A549 (cell line): ENCODE data around the gene STIM2. TPM values are rescaled to one million over a fixed set of nuclear protein-coding genes. Genes with fewer than 3 reads are reported as not detected.

ENCODE experiments used
- ATAC-seq, 2 experiments: fragments of 200-7000 bp in 1 of 2; fragments of >200 bp in 1 of 2; cut with Nextera tagmentation in 1 of 2; cut with Tn5 transposase in 1 of 2; 3 replicates each; pipeline versions ENCODE4 v1.8.0 to v1.9.1; 2018 to 2020; ENCODE audit warnings: mild to moderate bottlenecking in 1 of 2, moderate library complexity in 1 of 2
- CTCF ChIA-PET: fragments of 300-600 bp; sonication (Branson Sonifier 250); formaldehyde crosslinking; extraction: SDS; loops from one replicate; lab custom pipeline; 2021; ENCODE audit warnings: antibody characterized with exemption, inconsistent platforms; lab: Yijun Ruan, JAX
- POLR2A ChIA-PET: fragments of 350-600 bp; formaldehyde crosslinking; extraction: SDS; loops from one replicate; lab custom pipeline; 2021; ENCODE audit warnings: antibody characterized with exemption, inconsistent platforms; lab: Yijun Ruan, JAX
- DNase-seq, 2 experiments: peaks; one replicate each; pipeline versions ENCODE4 v3.0.0 to v3.0.0-alpha.2; 2011 to 2016; ENCODE audit warnings: low read depth in 1 of 2, low spot score in 1 of 2
- FAIRE-seq: peaks from 2 replicates; lab custom pipeline; 2011; peaks lifted over from hg19 to GRCh38; lab: Jason Lieb, UNC
- H3K27ac ChIP-seq, 2 experiments: fragments of >200 bp; sonication (Bioruptor Twin); formaldehyde crosslinking; 3 replicates each; pipeline ENCODE4 v1.5.1; 2016 to 2017
- H3K4me1 ChIP-seq: fragments of >200 bp; sonication (Bioruptor Twin); formaldehyde crosslinking; 3 replicates; pipeline ENCODE4 v1.6.1; 2016
- H3K4me2 ChIP-seq: fragments of >200 bp; sonication (Bioruptor Twin); formaldehyde crosslinking; 3 replicates; pipeline ENCODE4 v1.6.1; 2016
- H3K4me3 ChIP-seq: fragments of >200 bp; sonication (Bioruptor Twin); formaldehyde crosslinking; 3 replicates; pipeline ENCODE4 v1.5.1; 2016
- H3K9me3 ChIP-seq: fragments of >200 bp; sonication (Bioruptor Twin); formaldehyde crosslinking; 3 replicates; pipeline ENCODE4 v1.6.1; 2016
- CEBPB ChIP-seq, 2 experiments: fragments of >200 bp in 1 of 2; sonication (Bioruptor Twin) in 1 of 2; formaldehyde crosslinking in 1 of 2; IDR thresholded peaks; 2 replicates each; pipeline ENCODE4 v1.6.1; 2012 to 2016
- EHMT2 ChIP-seq: fragments of 200-600 bp; sonication (generic); IDR thresholded peaks from 2 replicates; pipeline ENCODE4 v1.6.1; 2016; ENCODE audit warnings: antibody characterized with exemption, low read depth, mild to moderate bottlenecking, moderate library complexity
- ESRRA ChIP-seq: fragments of 150-350 bp; IDR thresholded peaks from 2 replicates; pipeline ENCODE4 v1.6.1; 2014; ENCODE audit warnings: mild to moderate bottlenecking, low read length, borderline replicate concordance
- GATA3 ChIP-seq: IDR thresholded peaks from 2 replicates; pipeline ENCODE4 v1.6.1; 2012; ENCODE audit warnings: borderline replicate concordance
- HDAC2 ChIP-seq: fragments of 200-600 bp; sonication (generic); IDR thresholded peaks from 2 replicates; pipeline ENCODE4 v1.6.1; 2016
- HOXB5 ChIP-seq: fragments of 250-450 bp; sonication (Bioruptor Pico); IDR thresholded peaks from 2 replicates; pipeline ENCODE4 v1.5.0; 2020; ENCODE audit warnings: mild to moderate bottlenecking, moderate library complexity
- JUNB ChIP-seq: fragments of >200 bp; sonication (Bioruptor Twin); formaldehyde crosslinking; IDR thresholded peaks from 2 replicates; pipeline ENCODE4 v1.6.1; 2016
- KDM1A ChIP-seq: fragments of 200-600 bp; sonication (generic); IDR thresholded peaks from 2 replicates; pipeline ENCODE4 v1.6.1; 2016; ENCODE audit warnings: low read depth, mild to moderate bottlenecking
- MAFK ChIP-seq: fragments of 450-650 bp; IDR thresholded peaks from 2 replicates; pipeline ENCODE4 v1.6.1; 2014; ENCODE audit not compliant: partially characterized antibody
- RCOR1 ChIP-seq: fragments of 150-350 bp; IDR thresholded peaks from 2 replicates; pipeline ENCODE4 v1.6.1; 2014; ENCODE audit warnings: antibody characterized with exemption, low read length, low read depth
- RNF2 ChIP-seq: fragments of 200-600 bp; sonication (generic); IDR thresholded peaks from 2 replicates; pipeline ENCODE4 v1.6.1; 2016; ENCODE audit warnings: low read depth, mild to moderate bottlenecking, antibody characterized with exemption, moderate library complexity, borderline replicate concordance
- ZC3H11A ChIP-seq: fragments of 450-650 bp; IDR thresholded peaks from 2 replicates; pipeline ENCODE4 v1.6.1; 2014; ENCODE audit warnings: antibody characterized with exemption, mild to moderate bottlenecking
- WGBS: methylation state at CpG from one replicate; pipeline ENCODE4 v1.1.6; 2017; ENCODE audit errors: missing lambda C conversion rate; 5-methylcytosine and 5-hydroxymethylcytosine counted together
- polyA plus RNA-seq, 4 experiments: library from polyadenylated mRNA; depleted of rRNA in 3 of 4; stranded (reverse); fragments of >200 nt; fragmentation: RNase III in 1 of 4; extraction: RNeasy Plus Mini Kit Qiagen cat#74134 plus additional on column Dnase treatment in 1 of 4; gene quantifications; 2 replicates in 3 of 4; 3 replicates in 1 of 4; pipeline ENCODE4 v1.2.3, GENCODE V29; 2011 to 2017
- TF ChIP-seq, protein P1 (sequence below): fragments of >200 bp; sonication (Bioruptor Twin); formaldehyde crosslinking; IDR thresholded peaks from 3 replicates; pipeline ENCODE4 v1.6.1; 2016
- TF ChIP-seq, protein P2 (sequence below): fragments of 450-650 bp; IDR thresholded peaks from 2 replicates; pipeline ENCODE4 v1.6.1; 2014; ENCODE audit warnings: antibody characterized with exemption
- TF ChIP-seq, protein P3 (sequence below): fragments of 250-450 bp; sonication (Bioruptor Pico); IDR thresholded peaks from 2 replicates; pipeline ENCODE4 v1.5.0; 2020; ENCODE audit warnings: low read depth, mild to moderate bottlenecking, moderate library complexity
- TF ChIP-seq, protein P4 (sequence below): fragments of 200-600 bp; sonication (generic); IDR thresholded peaks from 2 replicates; pipeline ENCODE4 v1.6.1; 2016; ENCODE audit warnings: antibody characterized with exemption, mild to moderate bottlenecking, moderate library complexity

The STIM2 gene
- polyA plus RNA-seq, 2 of the 4 experiments (the other 2 are of a cell fraction): 13.6 to 20.6 TPM

DNA sequence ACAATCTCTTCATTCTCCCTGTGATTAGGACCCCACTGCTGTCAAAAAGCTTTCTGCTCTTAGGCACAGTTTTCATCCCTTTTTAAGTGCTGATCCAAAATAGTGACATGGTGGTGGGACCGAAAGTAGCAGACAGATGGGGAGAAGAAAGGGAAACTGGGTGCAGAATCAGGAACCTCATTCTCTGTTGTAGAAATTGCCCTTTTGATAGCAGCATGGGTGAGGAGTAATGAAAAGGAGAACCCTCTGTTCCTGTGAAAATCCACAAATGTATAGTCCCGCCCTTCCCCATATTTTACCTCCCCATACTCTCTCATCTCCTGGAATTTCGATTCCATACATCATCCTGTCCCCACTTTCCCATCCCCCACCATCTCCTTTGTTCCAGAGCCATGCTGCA lies 126.5 kb downstream of the STIM2 start:
- ChIA-PET CTCF (interaction anchor here (1.1 kb wide), 1 partner anchor 23 kb away, joined by 3 read pairs; no protein-coding TSS in a partner anchor), POLR2A (no interaction called here)
- H3K4me1 ChIP-seq: peaks cover 10% of the 10 kb centered on the region; the same call in 2 of the 3 replicates
- WGBS: 94% methylated on average over 3 of the region's 3 CpGs
- DNase-seq (no peak), ATAC-seq (no peak), FAIRE-seq (no peak)
- TF ChIP-seq RCOR1 (no peak), RNF2 (no peak), ESRRA (no peak), GATA3 (no peak), CEBPB (IDR thresholded peaks at IDR 0.05) (no peak), JUNB (no peak), KDM1A (no peak)
- TF ChIP-seq, protein P1, sequence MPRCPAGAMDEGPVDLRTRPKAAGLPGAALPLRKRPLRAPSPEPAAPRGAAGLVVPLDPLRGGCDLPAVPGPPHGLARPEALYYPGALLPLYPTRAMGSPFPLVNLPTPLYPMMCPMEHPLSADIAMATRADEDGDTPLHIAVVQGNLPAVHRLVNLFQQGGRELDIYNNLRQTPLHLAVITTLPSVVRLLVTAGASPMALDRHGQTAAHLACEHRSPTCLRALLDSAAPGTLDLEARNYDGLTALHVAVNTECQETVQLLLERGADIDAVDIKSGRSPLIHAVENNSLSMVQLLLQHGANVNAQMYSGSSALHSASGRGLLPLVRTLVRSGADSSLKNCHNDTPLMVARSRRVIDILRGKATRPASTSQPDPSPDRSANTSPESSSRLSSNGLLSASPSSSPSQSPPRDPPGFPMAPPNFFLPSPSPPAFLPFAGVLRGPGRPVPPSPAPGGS: no peak
- TF ChIP-seq, protein P2, sequence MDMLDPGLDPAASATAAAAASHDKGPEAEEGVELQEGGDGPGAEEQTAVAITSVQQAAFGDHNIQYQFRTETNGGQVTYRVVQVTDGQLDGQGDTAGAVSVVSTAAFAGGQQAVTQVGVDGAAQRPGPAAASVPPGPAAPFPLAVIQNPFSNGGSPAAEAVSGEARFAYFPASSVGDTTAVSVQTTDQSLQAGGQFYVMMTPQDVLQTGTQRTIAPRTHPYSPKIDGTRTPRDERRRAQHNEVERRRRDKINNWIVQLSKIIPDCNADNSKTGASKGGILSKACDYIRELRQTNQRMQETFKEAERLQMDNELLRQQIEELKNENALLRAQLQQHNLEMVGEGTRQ: no peak
- TF ChIP-seq, protein P3, sequence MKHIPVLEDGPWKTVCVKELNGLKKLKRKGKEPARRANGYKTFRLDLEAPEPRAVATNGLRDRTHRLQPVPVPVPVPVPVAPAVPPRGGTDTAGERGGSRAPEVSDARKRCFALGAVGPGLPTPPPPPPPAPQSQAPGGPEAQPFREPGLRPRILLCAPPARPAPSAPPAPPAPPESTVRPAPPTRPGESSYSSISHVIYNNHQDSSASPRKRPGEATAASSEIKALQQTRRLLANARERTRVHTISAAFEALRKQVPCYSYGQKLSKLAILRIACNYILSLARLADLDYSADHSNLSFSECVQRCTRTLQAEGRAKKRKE (CRISPR knock-in tag): no peak
- TF ChIP-seq, protein P4, sequence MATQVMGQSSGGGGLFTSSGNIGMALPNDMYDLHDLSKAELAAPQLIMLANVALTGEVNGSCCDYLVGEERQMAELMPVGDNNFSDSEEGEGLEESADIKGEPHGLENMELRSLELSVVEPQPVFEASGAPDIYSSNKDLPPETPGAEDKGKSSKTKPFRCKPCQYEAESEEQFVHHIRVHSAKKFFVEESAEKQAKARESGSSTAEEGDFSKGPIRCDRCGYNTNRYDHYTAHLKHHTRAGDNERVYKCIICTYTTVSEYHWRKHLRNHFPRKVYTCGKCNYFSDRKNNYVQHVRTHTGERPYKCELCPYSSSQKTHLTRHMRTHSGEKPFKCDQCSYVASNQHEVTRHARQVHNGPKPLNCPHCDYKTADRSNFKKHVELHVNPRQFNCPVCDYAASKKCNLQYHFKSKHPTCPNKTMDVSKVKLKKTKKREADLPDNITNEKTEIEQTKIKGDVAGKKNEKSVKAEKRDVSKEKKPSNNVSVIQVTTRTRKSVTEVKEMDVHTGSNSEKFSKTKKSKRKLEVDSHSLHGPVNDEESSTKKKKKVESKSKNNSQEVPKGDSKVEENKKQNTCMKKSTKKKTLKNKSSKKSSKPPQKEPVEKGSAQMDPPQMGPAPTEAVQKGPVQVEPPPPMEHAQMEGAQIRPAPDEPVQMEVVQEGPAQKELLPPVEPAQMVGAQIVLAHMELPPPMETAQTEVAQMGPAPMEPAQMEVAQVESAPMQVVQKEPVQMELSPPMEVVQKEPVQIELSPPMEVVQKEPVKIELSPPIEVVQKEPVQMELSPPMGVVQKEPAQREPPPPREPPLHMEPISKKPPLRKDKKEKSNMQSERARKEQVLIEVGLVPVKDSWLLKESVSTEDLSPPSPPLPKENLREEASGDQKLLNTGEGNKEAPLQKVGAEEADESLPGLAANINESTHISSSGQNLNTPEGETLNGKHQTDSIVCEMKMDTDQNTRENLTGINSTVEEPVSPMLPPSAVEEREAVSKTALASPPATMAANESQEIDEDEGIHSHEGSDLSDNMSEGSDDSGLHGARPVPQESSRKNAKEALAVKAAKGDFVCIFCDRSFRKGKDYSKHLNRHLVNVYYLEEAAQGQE: no peak
- H3K27ac ChIP-seq: no peak overlapping the region
- no peaks in the 10 kb centered on the region for H3K9me3 ChIP-seq
- H3K4me2 ChIP-seq: no peak overlapping the region
- H3K4me3 ChIP-seq: no peak overlapping the region

DNA sequence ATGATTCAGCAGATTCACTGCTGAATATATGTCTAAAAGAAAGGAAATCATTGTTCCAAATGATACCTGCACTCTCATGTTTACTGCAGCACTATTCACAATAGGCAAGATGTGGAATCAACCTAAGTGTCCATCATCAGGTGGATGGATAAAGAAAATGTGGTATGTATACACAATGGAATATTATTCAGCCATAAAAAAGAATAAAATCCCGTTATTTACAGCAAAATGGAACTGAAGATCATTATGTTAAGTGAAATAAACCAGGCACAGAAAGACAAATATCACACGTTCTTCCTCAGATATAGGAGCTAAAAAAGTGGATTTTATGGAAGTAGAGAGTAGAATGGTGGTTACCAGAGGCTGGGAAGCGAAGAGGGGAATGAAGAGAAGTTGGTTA lies 130.4 kb downstream of the STIM2 start:
- POLR2A ChIA-PET: no interaction called here
- no peak for ATAC-seq
- CTCF ChIA-PET: no interaction called here
- DNase-seq: no peak
- Histone ChIP-seq H3K4me3 (no peak overlapping the region), H3K27ac (no peak overlapping the region), H3K4me2 (no peak overlapping the region), H3K9me3 (no peaks in the 10 kb centered on the region), H3K4me1 (no peaks in the 10 kb centered on the region)
- TF ChIP-seq KDM1A: no peak
- TF ChIP-seq EHMT2: no peak
- TF ChIP-seq CEBPB (IDR thresholded peaks at IDR 0.05): no peak
- no peak for TF ChIP-seq MAFK
- TF ChIP-seq HDAC2: no peak
- no peak for TF ChIP-seq HOXB5 (CRISPR knock-in tag)
- no peak for TF ChIP-seq RNF2
- no peak for TF ChIP-seq ZC3H11A
- TF ChIP-seq GATA3: no peak
- TF ChIP-seq JUNB: no peak
- 71% methylated on average over 3 of the region's 3 CpGs for WGBS
- FAIRE-seq: no peak
